GM23248 (cell line): ENCODE data around the gene GFOD1.

Source experiments
- EZH2 ChIP-seq: fragments of 200-600 bp; sonication (generic); IDR thresholded peaks from 2 replicates; pipeline ENCODE4 v1.6.1; 2018; ENCODE audit warnings: antibody characterized with exemption, mild to moderate bottlenecking; ENCODE audit not compliant: insufficient read depth, poor library complexity, severe bottlenecking
- EZH2phosphoT487 ChIP-seq: fragments of 200-600 bp; sonication (generic); IDR thresholded peaks from 2 replicates; pipeline ENCODE4 v1.6.1; 2018; ENCODE audit warnings: antibody characterized with exemption, moderate library complexity, mild to moderate bottlenecking, low read depth; ENCODE audit not compliant: insufficient read depth

DNA sequence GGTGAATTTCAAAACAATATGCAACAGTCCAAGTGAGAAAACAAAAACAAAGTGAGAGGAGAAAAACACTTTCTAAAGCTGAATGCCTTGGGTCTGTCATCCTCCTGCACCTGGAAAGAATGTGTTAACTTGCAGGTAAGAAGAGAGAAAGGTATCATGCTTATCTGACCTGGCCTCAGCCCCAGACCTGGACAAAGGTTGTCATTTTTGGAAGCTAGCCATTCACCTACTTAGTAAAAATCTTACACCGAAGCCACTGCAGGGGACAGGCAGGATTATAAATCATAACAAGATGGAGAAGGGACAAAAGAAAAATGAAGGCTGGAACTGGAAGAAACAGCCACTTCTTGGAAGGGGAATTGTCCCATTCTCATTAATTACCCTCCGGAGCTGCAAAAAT is 69.4 kb downstream of the GFOD1 start:
- TF ChIP-seq EZH2phosphoT487 (no peak), EZH2 (no peak)
